ENCODE results near the gene CACNA1E.

CACNA1E gene

DNA sequence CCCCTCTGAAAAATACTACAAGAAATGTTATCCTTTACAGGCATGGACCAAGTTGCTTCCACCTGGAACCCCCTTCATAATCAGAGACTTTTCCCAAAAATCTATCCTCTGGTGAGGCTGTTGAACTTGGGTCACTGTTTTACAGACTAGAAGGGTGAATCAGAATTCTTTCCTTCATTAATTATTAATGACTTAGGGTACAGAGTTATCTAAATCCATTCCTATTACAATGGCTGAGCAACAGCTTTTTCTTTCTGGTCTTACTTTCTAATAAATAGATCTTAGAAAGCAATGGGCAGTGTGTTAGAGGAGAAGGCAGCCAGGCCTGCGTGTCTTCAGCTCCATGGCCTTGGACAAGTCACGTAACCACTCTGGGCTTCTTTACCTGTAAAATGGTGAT is 294.0 kb downstream of the CACNA1E start:
- H3K27ac ChIP-seq (ENCODE audit: low read length): no peak overlapping the region
- no peaks in the 10 kb centered on the region for H3K9me3 ChIP-seq (ENCODE audit: control insufficient read depth in 1 of 2, low read length in 2 of 2)
- no peaks in the 10 kb centered on the region for H3K36me3 ChIP-seq (ENCODE audit: control insufficient read depth in 1 of 2, insufficient read depth in 2 of 2, low read length in 2 of 2)
- no peak overlapping the region for H3K4me3 ChIP-seq (ENCODE audit: low read depth in 1 of 2, low read length in 2 of 2)
- H3K27me3 ChIP-seq (ENCODE audit: low read depth, low read length): no peaks in the 10 kb centered on the region
- H3K4me1 ChIP-seq (ENCODE audit: control insufficient read depth in 1 of 2, insufficient read depth in 2 of 2, low read length in 2 of 2): no peaks in the 10 kb centered on the region

DNA sequence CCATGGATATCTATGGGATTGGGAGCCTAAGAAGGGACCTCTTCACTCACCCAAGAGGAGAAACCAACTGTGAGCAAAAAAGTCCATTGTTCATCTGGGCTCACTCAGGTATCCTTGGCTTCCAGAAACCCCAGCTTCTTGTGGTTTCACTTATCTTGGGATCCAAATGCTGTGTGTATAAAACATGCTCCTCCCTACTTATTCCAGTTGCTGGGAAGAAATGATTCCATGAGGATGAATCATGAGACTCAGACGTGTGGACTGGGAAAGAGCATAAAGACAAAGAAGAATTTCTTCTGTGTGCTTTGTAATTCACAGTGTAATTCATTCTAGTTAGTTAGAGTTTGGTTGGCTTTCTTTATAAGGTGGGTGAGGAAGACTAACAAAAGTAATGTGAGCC is 294.5 kb downstream of the CACNA1E start:
- Histone ChIP-seq H3K27me3 (ENCODE audit: low read depth, low read length) (no peaks in the 10 kb centered on the region), H3K36me3 (ENCODE audit: control insufficient read depth in 1 of 2, insufficient read depth in 2 of 2, low read length in 2 of 2) (no peaks in the 10 kb centered on the region), H3K4me1 (ENCODE audit: control insufficient read depth in 1 of 2, insufficient read depth in 2 of 2, low read length in 2 of 2) (no peaks in the 10 kb centered on the region), H3K9me3 (ENCODE audit: control insufficient read depth in 1 of 2, low read length in 2 of 2) (no peaks in the 10 kb centered on the region), H3K27ac (ENCODE audit: low read length) (no peak overlapping the region), H3K4me3 (ENCODE audit: low read depth in 1 of 2, low read length in 2 of 2) (no peak overlapping the region)

DNA sequence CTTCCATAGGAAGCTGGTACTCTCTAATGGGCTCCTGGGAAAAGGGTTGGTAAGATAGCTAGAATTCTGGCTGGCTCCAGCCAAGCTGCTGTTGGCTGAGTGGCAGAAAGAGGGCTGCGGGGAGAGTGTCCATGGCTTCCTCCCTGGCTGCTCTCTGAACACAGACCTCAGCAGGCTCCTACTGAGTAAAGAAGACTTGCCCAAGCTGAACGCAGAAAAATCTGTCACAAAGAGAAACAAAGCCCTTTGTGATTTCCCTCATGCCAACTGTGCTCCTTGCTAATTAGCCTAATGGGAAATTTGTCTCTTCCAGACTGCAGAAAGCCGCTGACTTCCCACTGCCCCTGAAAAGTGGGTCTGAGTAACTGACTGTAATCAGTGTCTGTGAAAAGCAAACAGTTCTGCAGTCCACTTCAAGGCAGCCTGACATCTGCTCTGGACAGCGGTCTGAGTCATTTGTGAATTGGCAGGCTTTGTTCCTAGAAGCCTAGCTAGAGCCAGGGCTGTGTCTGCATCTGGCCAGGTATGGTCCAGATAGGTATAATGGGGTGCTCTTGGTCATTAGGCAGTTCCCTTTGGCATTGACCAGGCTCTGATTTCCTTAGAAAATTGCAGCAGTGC is 295.4 kb downstream of the CACNA1E start:
- Histone ChIP-seq H3K36me3 (ENCODE audit: control insufficient read depth in 1 of 2, insufficient read depth in 2 of 2, low read length in 2 of 2) (no peaks in the 10 kb centered on the region), H3K27me3 (ENCODE audit: low read depth, low read length) (no peaks in the 10 kb centered on the region), H3K4me1 (ENCODE audit: control insufficient read depth in 1 of 2, insufficient read depth in 2 of 2, low read length in 2 of 2) (no peaks in the 10 kb centered on the region)

DNA sequence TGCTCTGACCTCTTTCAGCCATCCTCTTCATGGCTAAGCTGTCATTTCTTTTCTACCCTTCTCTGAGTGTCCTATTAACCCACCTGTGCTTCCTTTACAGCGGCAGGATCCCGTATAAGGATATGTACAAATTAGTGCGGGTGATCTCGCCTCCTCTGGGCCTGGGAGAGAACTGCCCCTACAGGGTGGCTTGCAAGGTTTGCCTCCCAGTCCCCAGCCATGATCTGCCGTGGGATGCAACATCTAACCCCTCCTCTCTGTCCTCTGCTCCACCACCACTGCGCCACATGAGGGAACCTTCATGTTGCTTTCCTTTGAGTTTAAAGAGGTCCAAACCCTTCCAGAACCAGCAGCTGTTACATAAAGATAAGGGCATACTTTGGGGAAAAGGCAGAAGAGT is 296.0 kb downstream of the CACNA1E start:
- no peak overlapping the region for H3K4me3 ChIP-seq (ENCODE audit: low read depth in 1 of 2, low read length in 2 of 2)
- H3K27ac ChIP-seq (ENCODE audit: low read length): no peak overlapping the region
- no peaks in the 10 kb centered on the region for H3K36me3 ChIP-seq (ENCODE audit: control insufficient read depth in 1 of 2, insufficient read depth in 2 of 2, low read length in 2 of 2)
- no peaks in the 10 kb centered on the region for H3K9me3 ChIP-seq (ENCODE audit: control insufficient read depth in 1 of 2, low read length in 2 of 2)
- H3K4me1 ChIP-seq (ENCODE audit: control insufficient read depth in 1 of 2, insufficient read depth in 2 of 2, low read length in 2 of 2): no peaks in the 10 kb centered on the region
- no peaks in the 10 kb centered on the region for H3K27me3 ChIP-seq (ENCODE audit: low read depth, low read length)

More for the DNA sequence above, 295.4 kb downstream of the CACNA1E start:
- H3K9me3 ChIP-seq (ENCODE audit: control insufficient read depth in 1 of 2, low read length in 2 of 2): no peaks in the 10 kb centered on the region
- H3K4me3 ChIP-seq (ENCODE audit: low read depth in 1 of 2, low read length in 2 of 2): no peak overlapping the region
- no peak overlapping the region for H3K27ac ChIP-seq (ENCODE audit: low read length)

DNA sequence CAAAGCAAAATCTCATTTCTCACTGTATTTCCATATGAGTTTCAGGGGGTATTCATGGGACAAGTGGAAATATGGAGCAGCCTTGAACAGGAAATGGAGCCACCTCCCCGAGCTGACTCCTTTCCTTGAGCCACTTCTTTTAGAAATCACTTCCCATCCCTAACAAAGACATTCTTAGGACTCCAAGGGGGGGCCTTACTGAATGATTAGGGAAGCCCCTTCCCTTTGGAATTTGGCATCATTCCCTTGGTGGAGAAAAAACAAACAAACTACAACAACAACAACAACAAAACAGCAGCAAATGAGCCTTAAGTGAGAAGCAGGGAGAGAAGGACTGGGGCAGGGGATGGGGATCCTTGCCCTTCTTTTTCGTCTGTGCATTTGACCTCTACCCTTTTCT is 299.9 kb downstream of the CACNA1E start:
- Histone ChIP-seq H3K27ac (ENCODE audit: low read length) (no peak overlapping the region), H3K9me3 (ENCODE audit: control insufficient read depth in 1 of 2, low read length in 2 of 2) (no peaks in the 10 kb centered on the region), H3K4me3 (ENCODE audit: low read depth in 1 of 2, low read length in 2 of 2) (no peak overlapping the region), H3K4me1 (ENCODE audit: control insufficient read depth in 1 of 2, insufficient read depth in 2 of 2, low read length in 2 of 2) (no peaks in the 10 kb centered on the region), H3K36me3 (ENCODE audit: control insufficient read depth in 1 of 2, insufficient read depth in 2 of 2, low read length in 2 of 2) (no peaks in the 10 kb centered on the region), H3K27me3 (ENCODE audit: low read depth, low read length) (no peaks in the 10 kb centered on the region)

DNA sequence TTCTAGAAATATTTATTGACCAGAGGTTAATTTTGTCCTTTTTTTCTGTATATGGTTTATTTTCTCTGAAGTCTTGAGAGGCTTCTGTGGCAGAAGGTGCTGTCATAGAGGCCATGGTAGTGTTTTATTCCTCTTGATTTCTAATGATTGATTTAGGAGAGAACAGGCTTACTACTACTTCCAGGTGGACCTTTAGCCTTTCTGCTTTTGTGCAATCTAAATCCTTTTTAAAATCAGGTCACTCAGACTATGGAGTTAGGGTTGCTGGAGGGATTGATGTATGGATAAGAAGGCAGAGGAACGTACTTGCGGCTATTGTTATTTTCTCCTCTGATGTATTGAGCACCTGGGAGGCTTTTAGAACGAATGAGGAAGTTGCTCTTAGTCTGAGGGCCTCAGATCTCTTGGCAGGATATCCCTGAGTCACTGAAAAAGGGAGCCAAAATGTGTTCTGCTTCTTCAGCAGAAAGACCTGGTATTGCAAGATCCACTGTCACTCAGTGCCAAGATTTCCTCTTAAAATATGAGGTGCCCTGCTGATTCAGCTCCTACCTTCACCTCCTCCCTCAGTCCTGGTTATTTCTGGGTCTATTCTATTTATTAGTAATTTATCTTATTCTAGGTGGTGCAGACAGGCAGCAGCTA is 300.8 kb downstream of the CACNA1E start:
- Histone ChIP-seq H3K27ac (ENCODE audit: low read length) (no peak overlapping the region), H3K27me3 (ENCODE audit: low read depth, low read length) (no peaks in the 10 kb centered on the region), H3K9me3 (ENCODE audit: control insufficient read depth in 1 of 2, low read length in 2 of 2) (no peaks in the 10 kb centered on the region), H3K4me3 (ENCODE audit: low read depth in 1 of 2, low read length in 2 of 2) (no peak overlapping the region), H3K36me3 (ENCODE audit: control insufficient read depth in 1 of 2, insufficient read depth in 2 of 2, low read length in 2 of 2) (no peaks in the 10 kb centered on the region), H3K4me1 (ENCODE audit: control insufficient read depth in 1 of 2, insufficient read depth in 2 of 2, low read length in 2 of 2) (no peaks in the 10 kb centered on the region)

DNA sequence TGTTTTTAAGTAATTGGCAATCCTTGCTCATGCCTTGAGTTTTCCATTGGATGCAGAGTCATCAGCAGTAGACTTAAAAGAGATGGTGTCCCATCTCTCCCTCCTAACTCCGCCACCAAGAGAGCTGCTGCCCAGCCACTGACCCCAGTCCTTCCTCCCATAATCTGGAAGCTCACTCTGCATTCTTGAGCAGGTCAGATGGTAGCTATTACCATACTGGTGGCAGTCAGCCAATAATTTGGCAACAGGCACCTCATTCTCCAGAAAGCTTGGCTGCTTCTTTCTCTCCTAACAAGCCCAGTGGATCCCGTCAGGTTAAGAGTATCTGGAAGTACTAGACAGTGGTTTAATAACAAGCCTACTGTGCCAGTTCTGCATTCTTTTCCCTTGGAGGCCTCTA is 306.1 kb downstream of the CACNA1E start:
- Histone ChIP-seq H3K27ac (ENCODE audit: low read length) (no peak overlapping the region), H3K9me3 (ENCODE audit: control insufficient read depth in 1 of 2, low read length in 2 of 2) (no peaks in the 10 kb centered on the region), H3K27me3 (ENCODE audit: low read depth, low read length) (no peaks in the 10 kb centered on the region), H3K36me3 (ENCODE audit: control insufficient read depth in 1 of 2, insufficient read depth in 2 of 2, low read length in 2 of 2) (no peaks in the 10 kb centered on the region), H3K4me1 (ENCODE audit: control insufficient read depth in 1 of 2, insufficient read depth in 2 of 2, low read length in 2 of 2) (no peaks in the 10 kb centered on the region), H3K4me3 (ENCODE audit: low read depth in 1 of 2, low read length in 2 of 2) (no peak overlapping the region)

DNA sequence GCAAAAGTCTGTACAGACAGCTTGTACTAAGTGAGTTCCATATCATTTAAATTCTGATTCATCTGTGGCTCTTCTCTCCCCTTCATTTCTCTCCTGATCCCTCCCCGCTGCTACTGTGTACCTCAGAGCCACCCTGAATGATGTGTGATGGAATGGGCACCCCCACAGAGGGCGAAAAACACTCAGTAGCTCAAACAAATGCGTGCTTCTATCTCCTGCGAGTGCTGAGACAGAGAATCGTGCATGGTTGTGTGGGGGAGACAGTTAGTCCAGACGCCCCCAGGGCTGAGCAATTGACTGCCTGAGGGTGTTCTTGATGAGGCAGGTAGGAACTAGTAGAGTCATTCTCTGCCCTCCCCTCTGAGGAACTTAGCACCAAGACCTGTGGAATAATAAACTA is 308.4 kb downstream of the CACNA1E start:
- H3K27ac ChIP-seq (ENCODE audit: low read length): no peak overlapping the region
- H3K9me3 ChIP-seq (ENCODE audit: control insufficient read depth in 1 of 2, low read length in 2 of 2): peaks cover 0 to 8% of the 10 kb centered on the region in 2 donors
- no peaks in the 10 kb centered on the region for H3K27me3 ChIP-seq (ENCODE audit: low read depth, low read length)
- no peaks in the 10 kb centered on the region for H3K4me1 ChIP-seq (ENCODE audit: control insufficient read depth in 1 of 2, insufficient read depth in 2 of 2, low read length in 2 of 2)
- no peak overlapping the region for H3K4me3 ChIP-seq (ENCODE audit: low read depth in 1 of 2, low read length in 2 of 2)
- no peaks in the 10 kb centered on the region for H3K36me3 ChIP-seq (ENCODE audit: control insufficient read depth in 1 of 2, insufficient read depth in 2 of 2, low read length in 2 of 2)

DNA sequence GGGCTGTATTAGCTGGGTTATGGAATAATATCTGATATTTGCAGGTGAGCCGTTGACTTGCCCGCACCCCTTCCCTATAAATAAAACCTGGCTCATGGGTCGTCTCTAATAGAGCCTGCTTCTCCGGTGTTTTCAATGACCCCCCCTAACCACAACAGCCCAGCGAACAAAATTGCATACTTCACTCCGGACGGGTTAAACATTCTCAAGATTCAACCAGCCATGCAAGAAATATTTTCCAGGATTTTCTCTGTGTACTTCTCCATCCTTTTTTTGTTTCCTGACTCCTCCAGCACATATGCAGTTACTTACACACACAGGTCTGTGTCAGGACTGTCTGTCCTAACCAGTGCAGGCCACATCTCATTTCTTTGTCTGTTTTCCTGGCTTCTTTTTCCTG is 310.5 kb downstream of the CACNA1E start:
- no peaks in the 10 kb centered on the region for H3K27me3 ChIP-seq (ENCODE audit: low read depth, low read length)
- no peak overlapping the region for H3K27ac ChIP-seq (ENCODE audit: low read length)
- H3K9me3 ChIP-seq (ENCODE audit: control insufficient read depth in 1 of 2, low read length in 2 of 2): peaks cover 0 to 8% of the 10 kb centered on the region in 2 donors
- H3K4me3 ChIP-seq (ENCODE audit: low read depth in 1 of 2, low read length in 2 of 2): no peak overlapping the region
- H3K36me3 ChIP-seq (ENCODE audit: control insufficient read depth in 1 of 2, insufficient read depth in 2 of 2, low read length in 2 of 2): no peaks in the 10 kb centered on the region
- no peaks in the 10 kb centered on the region for H3K4me1 ChIP-seq (ENCODE audit: control insufficient read depth in 1 of 2, insufficient read depth in 2 of 2, low read length in 2 of 2)

DNA sequence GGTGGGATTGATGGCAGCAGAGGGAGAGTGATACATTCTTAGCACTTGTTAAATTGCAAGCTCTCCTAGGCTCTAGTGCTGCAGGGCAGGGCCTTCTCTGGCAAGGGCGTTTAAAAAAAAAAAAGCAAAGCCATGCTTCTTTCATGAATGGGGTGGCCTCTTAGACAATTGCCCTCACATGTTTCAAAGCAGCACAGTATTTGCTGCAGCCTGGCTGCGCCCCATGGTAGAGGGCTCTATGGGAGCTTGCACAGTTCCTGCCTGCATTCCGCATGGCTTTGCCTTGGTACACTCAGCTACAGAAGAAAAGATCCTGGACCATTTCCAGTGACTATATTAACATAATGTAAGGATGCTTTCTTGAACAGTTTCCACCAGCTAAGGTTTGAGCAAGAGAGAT is 311.0 kb downstream of the CACNA1E start:
- H3K4me3 ChIP-seq (ENCODE audit: low read depth in 1 of 2, low read length in 2 of 2): no peak overlapping the region
- H3K36me3 ChIP-seq (ENCODE audit: control insufficient read depth in 1 of 2, insufficient read depth in 2 of 2, low read length in 2 of 2): no peaks in the 10 kb centered on the region
- no peak overlapping the region for H3K27ac ChIP-seq (ENCODE audit: low read length)
- peaks cover 0 to 8% of the 10 kb centered on the region in 2 donors for H3K9me3 ChIP-seq (ENCODE audit: control insufficient read depth in 1 of 2, low read length in 2 of 2)
- no peaks in the 10 kb centered on the region for H3K27me3 ChIP-seq (ENCODE audit: low read depth, low read length)
- no peaks in the 10 kb centered on the region for H3K4me1 ChIP-seq (ENCODE audit: control insufficient read depth in 1 of 2, insufficient read depth in 2 of 2, low read length in 2 of 2)

DNA sequence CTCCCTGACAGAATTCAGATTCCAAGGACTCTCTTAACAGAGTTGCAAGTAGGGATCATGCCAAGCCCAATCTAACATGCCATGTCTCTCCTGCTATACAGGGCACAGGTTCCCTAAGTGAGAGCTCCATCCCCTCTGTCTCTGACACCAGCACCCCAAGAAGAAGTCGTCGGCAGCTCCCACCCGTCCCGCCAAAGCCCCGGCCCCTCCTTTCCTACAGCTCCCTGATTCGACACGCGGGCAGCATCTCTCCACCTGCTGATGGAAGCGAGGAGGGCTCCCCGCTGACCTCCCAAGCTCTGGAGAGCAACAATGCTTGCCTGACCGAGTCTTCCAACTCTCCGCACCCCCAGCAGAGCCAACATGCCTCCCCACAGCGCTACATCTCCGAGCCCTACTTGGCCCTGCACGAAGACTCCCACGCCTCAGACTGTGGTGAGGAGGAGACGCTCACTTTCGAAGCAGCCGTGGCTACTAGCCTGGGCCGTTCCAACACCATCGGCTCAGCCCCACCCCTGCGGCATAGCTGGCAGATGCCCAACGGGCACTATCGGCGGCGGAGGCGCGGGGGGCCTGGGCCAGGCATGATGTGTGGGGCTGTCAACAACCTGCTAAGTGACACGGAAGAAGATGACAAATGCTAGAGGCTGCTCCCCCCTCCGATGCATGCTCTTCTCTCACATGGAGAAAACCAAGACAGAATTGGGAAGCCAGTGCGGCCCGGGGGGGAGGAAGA is 315.0 kb downstream of the CACNA1E start:
- H3K27ac ChIP-seq (ENCODE audit: low read length): no peak overlapping the region
- no peaks in the 10 kb centered on the region for H3K27me3 ChIP-seq (ENCODE audit: low read depth, low read length)
- H3K36me3 ChIP-seq (ENCODE audit: control insufficient read depth in 1 of 2, insufficient read depth in 2 of 2, low read length in 2 of 2): no peaks in the 10 kb centered on the region
- H3K4me1 ChIP-seq (ENCODE audit: control insufficient read depth in 1 of 2, insufficient read depth in 2 of 2, low read length in 2 of 2): no peaks in the 10 kb centered on the region
- H3K4me3 ChIP-seq (ENCODE audit: low read depth in 1 of 2, low read length in 2 of 2): no peak overlapping the region
- H3K9me3 ChIP-seq (ENCODE audit: control insufficient read depth in 1 of 2, low read length in 2 of 2): peaks cover 0 to 8% of the 10 kb centered on the region in 2 donors

All from muscle layer of duodenum (tissue), 2 donors.